DND-41 (cell line): ENCODE results near the gene FN3KRP.

Experiments
- CTCF ChIP-seq: IDR thresholded peaks from 2 replicates; pipeline ENCODE4 v1.5.1; 2012; ENCODE audit warnings: borderline replicate concordance, low read length, moderate library complexity, mild to moderate bottlenecking; ENCODE audit not compliant: poor library complexity, severe bottlenecking; ENCODE audit errors: extremely low read depth
- EZH2 ChIP-seq: IDR thresholded peaks from 3 replicates; pipeline ENCODE4 v1.6.1; 2012; ENCODE audit warnings: borderline replicate concordance, low read depth, mild to moderate bottlenecking, moderate library complexity, low read length, inconsistent platforms; ENCODE audit not compliant: severe bottlenecking

DNA sequence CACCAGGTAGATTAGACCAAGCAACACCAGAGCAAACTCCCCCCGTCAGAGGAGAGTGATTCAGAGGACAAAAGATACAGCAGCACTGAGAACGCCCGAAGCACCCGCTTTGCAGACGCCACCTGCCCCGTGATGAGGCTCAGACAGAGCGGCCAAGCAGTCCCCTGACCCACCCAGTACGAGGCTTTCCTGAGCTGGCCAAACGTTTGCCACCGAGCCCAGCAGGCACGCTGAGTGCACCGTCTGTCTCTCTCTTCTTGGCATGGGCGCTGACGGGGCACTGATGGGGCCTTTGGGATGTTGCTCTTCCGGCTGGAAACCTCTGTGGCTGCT, 48.9 kb upstream of the FN3KRP start:
- TF ChIP-seq CTCF = no peak
- no peak for TF ChIP-seq EZH2
